ENCODE measurements around the gene PROZ.

Gene PROZ

GRCh38 chr13:113187263-113187669, 28.8 kb downstream of the PROZ start:
- no peaks in the 10 kb centered on the region for H3K4me1 ChIP-seq (ENCODE audit: control insufficient read depth, insufficient read depth, low read length)
- H3K4me3 ChIP-seq (ENCODE audit: low read depth, low read length) = no peak overlapping the region
- H3K9me3 ChIP-seq (ENCODE audit: control insufficient read depth, insufficient read depth, low read depth, low read length) = no peaks in the 10 kb centered on the region
- peaks cover 8 to 64% of the 10 kb centered on the region in 2 experiments for H3K36me3 ChIP-seq (ENCODE audit: control insufficient read depth in 2 of 2, insufficient read depth in 1 of 2, low read length in 2 of 2)
- ChIA-PET CTCF (interaction anchor here (0.5 to 0.8 kb wide), 3 partner anchors 14 to 130 kb away, joined by 3 read pairs; no protein-coding TSS in a partner anchor), POLR2A (interaction anchor here (1.3 kb wide), 1 partner anchor 21 kb away, joined by 6 read pairs; the partner anchor contains the start of gene PCID2)
- H3K27ac ChIP-seq (ENCODE audit: extremely low read depth, low read depth, low read length) = no peak overlapping the region
- TF ChIP-seq KLF9 (tag by site-specific recombination; IDR thresholded peaks at IDR 0.05; ENCODE audit: low read depth) (peak; percentile 61), ZNF37A (tag by site-specific recombination; IDR thresholded peaks at IDR 0.05) (no peak), SP7 (tag by site-specific recombination; IDR thresholded peaks at IDR 0.05) (peak; percentile 81), KLF1 (tag by site-specific recombination; IDR thresholded peaks at IDR 0.05) (peak; percentile 67; the same call in 1 of the 2 replicates), ZNF677 (tag by site-specific recombination; IDR thresholded peaks at IDR 0.05) (no peak), ZNF366 (tag by site-specific recombination; conservative IDR thresholded peaks at IDR 0.05) (peak; percentile 82), FEZF1 (tag by site-specific recombination; IDR thresholded peaks at IDR 0.05) (peak; percentile 88), ZNF133 (tag by site-specific recombination; IDR thresholded peaks at IDR 0.05) (no peak), ZNF701 (tag by site-specific recombination; IDR thresholded peaks at IDR 0.05) (no peak), ZNF324 (tag by site-specific recombination; IDR thresholded peaks at IDR 0.05) (peak; percentile 63; the same call in 1 of the 2 replicates), ZNF24 (tag by site-specific recombination; IDR thresholded peaks at IDR 0.05) (0 out of 2 replicates have a peak, but pooled peaks have one; percentile 30), ZNF558 (tag by site-specific recombination; IDR thresholded peaks at IDR 0.05) (peak; percentile 44; the same call in 1 of the 2 replicates), ZNF639 (tag by site-specific recombination; IDR thresholded peaks at IDR 0.05) (peak; percentile 57; the same call in 1 of the 2 replicates), ZNF629 (tag by site-specific recombination; IDR thresholded peaks at IDR 0.05) (peak; percentile 84), ZNF394 (tag by site-specific recombination; IDR thresholded peaks at IDR 0.05; ENCODE audit: borderline replicate concordance) (peak; percentile 28; the same call in 1 of the 2 replicates), KLF17 (tag by site-specific recombination; IDR thresholded peaks at IDR 0.05) (0 out of 2 replicates have a peak, but pooled peaks have one; percentile 61), ZNF521 (tag by site-specific recombination; IDR thresholded peaks at IDR 0.05) (no peak), ZBTB17 (tag by site-specific recombination; IDR thresholded peaks at IDR 0.05) (0 out of 2 replicates have a peak, but pooled peaks have one; percentile 16), ZNF776 (tag by site-specific recombination; IDR thresholded peaks at IDR 0.05; ENCODE audit: borderline replicate concordance) (no peak), RBAK (tag by site-specific recombination; IDR thresholded peaks at IDR 0.05) (no peak), KLF10 (tag by site-specific recombination; IDR thresholded peaks at IDR 0.05) (peak; percentile 41; the same call in 1 of the 2 replicates), ZEB2 (tag by site-specific recombination; IDR thresholded peaks at IDR 0.05) (peak; percentile 73; the same call in 1 of the 2 replicates), ZNF660 (tag by site-specific recombination; IDR thresholded peaks at IDR 0.05) (peak; percentile 88; the same call in 1 of the 2 replicates), SP2 (tag by site-specific recombination; IDR thresholded peaks at IDR 0.05) (peak; percentile 64)
- TF ChIP-seq, protein P1, sequence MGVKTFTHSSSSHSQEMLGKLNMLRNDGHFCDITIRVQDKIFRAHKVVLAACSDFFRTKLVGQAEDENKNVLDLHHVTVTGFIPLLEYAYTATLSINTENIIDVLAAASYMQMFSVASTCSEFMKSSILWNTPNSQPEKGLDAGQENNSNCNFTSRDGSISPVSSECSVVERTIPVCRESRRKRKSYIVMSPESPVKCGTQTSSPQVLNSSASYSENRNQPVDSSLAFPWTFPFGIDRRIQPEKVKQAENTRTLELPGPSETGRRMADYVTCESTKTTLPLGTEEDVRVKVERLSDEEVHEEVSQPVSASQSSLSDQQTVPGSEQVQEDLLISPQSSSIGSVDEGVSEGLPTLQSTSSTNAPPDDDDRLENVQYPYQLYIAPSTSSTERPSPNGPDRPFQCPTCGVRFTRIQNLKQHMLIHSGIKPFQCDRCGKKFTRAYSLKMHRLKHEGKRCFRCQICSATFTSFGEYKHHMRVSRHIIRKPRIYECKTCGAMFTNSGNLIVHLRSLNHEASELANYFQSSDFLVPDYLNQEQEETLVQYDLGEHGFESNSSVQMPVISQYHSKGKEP (tag by site-specific recombination; IDR thresholded peaks at IDR 0.05) = 0 out of 2 replicates have a peak, but pooled peaks have one; percentile 36
- TF ChIP-seq, protein P2, sequence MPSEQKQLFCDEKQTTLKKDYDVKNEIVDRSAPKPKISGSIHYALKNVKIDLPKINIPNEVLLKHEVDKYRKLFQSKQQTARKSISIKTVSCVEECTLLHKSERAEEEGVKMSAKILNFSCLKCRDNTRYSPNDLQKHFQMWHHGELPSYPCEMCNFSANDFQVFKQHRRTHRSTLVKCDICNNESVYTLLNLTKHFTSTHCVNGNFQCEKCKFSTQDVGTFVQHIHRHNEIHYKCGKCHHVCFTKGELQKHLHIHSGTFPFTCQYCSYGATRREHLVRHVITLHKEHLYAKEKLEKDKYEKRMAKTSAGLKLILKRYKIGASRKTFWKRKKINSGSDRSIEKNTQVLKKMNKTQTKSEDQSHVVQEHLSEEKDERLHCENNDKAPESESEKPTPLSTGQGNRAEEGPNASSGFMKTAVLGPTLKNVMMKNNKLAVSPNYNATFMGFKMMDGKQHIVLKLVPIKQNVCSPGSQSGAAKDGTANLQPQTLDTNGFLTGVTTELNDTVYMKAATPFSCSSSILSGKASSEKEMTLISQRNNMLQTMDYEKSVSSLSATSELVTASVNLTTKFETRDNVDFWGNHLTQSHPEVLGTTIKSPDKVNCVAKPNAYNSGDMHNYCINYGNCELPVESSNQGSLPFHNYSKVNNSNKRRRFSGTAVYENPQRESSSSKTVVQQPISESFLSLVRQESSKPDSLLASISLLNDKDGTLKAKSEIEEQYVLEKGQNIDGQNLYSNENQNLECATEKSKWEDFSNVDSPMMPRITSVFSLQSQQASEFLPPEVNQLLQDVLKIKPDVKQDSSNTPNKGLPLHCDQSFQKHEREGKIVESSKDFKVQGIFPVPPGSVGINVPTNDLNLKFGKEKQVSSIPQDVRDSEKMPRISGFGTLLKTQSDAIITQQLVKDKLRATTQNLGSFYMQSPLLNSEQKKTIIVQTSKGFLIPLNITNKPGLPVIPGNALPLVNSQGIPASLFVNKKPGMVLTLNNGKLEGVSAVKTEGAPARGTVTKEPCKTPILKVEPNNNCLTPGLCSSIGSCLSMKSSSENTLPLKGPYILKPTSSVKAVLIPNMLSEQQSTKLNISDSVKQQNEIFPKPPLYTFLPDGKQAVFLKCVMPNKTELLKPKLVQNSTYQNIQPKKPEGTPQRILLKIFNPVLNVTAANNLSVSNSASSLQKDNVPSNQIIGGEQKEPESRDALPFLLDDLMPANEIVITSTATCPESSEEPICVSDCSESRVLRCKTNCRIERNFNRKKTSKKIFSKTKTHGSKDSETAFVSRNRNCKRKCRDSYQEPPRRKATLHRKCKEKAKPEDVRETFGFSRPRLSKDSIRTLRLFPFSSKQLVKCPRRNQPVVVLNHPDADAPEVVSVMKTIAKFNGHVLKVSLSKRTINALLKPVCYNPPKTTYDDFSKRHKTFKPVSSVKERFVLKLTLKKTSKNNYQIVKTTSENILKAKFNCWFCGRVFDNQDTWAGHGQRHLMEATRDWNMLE (tag by site-specific recombination; conservative IDR thresholded peaks at IDR 0.05; ENCODE audit: low read depth) = no peak
